Placental epithelial cell (primary cell): ENCODE results near the gene DNALI1. TPM values are rescaled to one million over a fixed set of nuclear protein-coding genes. Genes with fewer than 3 reads are reported as not detected.

ENCODE experiments used
- small RNA-seq: library from RNA; depleted of rRNA; stranded (forward); fragments of <200 nt; gene quantifications from one replicate; pipeline ENCODE3, GENCODE V24; 2012
- total RNA-seq: library from RNA; depleted of rRNA; stranded (reverse); fragments of >200 nt; gene quantifications from 2 replicates; pipeline ENCODE4 v1.2.3, GENCODE V29; 2012

Gene DNALI1
- 3.4 and 7.9 TPM in 2 replicates for total RNA-seq

GRCh38 chr1:37556712-37557196 lies at the start of gene DNALI1:
Gene DNALI1 (plus strand): TSS chr1:37556940. CDS start chr1:37556995, 55 bp downstream.

GRCh38 chr1:37514350-37515184 lies 42.2 kb upstream of the DNALI1 start, which contains the start of gene MEAF6:
Gene MEAF6 (minus strand): TSS chr1:37514766. CDS start chr1:37514746, 20 bp downstream.

DNA sequence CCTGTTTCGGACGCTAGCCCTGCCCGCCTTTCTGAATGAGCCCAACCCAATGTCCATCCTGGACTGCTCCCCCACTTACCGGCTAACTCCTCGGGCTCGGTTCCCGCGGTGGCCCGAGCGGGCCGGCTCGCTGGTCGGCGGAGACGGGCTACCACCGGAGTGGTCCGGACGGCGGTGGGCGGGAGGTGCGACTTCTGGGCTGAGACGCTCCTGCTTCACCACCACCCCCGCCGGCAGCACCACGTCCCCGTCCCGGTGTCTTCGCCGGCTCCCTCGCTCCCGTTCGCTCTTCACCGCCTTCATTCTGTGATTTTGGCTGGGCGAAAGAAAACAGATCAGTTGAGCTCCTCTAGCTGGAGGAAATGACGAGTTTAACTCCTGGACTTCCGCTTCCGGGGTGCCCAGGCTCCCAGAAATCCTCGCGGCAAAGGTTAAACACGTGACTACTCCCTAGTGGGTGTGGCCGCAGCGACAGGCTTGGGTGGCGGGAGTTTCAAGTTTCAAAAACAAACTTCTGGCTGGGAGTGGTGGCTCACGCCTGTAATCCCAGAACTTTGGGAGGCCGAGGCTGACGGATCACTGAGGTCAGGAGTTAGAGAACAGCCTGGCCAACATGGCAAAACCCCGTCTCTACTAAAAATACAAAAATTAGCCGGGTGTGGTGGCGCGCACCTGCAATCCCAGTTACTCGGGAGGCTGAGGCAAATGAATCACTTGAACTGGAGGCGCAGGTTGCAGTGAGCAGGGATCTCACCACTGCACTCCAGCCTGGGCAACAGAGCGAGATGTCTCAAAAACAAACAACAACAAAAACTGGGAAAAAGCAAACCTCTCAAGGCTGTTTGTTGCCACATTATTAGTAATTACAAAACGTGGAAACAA lies 2.6 kb upstream of the DNALI1 start, which contains the start of gene SNIP1:
SNIP1 (minus strand) TSS at position 367 of the 882 bp plus-strand sequence; CDS start at position 303, 64 bp downstream.

DNA sequence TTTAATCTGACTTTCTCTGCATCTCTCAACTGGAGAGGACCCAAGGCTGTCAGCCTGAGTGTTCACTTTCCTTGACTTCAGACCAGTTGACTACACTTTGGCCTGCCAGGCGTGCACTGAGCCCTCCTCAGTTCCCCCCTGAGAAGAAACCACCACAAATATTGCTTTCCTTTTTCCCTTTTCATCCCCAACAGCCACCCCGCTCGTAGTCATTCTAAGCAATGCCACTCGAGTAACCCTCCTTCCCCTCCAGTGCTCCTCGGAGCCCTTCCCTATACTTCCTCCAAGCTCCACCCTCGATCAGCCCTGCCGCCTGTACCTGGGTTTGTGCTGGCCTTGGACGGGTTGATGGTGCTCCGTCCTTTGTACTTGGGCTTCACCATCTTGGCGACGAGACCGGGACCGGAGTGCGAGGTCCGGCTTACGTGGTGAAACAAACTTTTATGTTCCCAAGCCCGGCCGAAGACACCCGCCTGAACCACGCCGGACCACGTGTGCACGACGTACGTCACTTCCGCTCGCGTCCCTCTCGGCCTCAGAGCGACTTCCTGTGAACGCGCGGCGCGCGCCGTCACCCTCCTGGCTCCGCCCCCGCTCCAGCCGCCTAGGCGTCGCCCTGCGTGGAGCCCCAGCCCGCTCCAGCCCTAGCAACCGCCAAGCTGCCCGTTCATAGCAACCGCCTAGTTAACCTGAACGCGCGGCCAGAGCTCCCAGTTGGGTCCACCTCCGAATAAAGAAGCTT lies 38.9 kb downstream of the DNALI1 start, which contains the start of gene GNL2:
GNL2 (minus strand) TSS at position 498 of the 742 bp plus-strand sequence; CDS start at position 383, 115 bp downstream.

Small RNAs within 50 kb of the gene (small RNA-seq; reads per million reads assigned to genes)
- gene AL034379.1, result not detected

Other genes starting within 250 kb of the DNALI1 start
- gene ZC3H12A, start 82.4 kb upstream of the DNALI1 start, total RNA-seq, result 10.2 and 11.3 TPM in 2 replicates
- gene MEAF6, start 42.2 kb upstream of the DNALI1 start, total RNA-seq, result 53.0 and 75.3 TPM in 2 replicates
- gene SNIP1, start 2.6 kb upstream of the DNALI1 start, total RNA-seq, result 9.1 and 11.4 TPM in 2 replicates
- 45.9 and 48.6 TPM in 2 replicates for gene GNL2, start 39.0 kb downstream of the DNALI1 start, total RNA-seq
- gene RSPO1, start 78.0 kb downstream of the DNALI1 start, total RNA-seq, result not detected in 2 replicates
- 2.7 and 7.9 TPM in 2 replicates for gene CDCA8, start 135.6 kb downstream of the DNALI1 start, total RNA-seq
- gene EPHA10, start 208.2 kb downstream of the DNALI1 start, total RNA-seq, result under 0.01 TPM in 1 of 2 replicates, not detected in the other
- 0.98 and 2.0 TPM in 2 replicates for gene MANEAL, start 236.9 kb downstream of the DNALI1 start, total RNA-seq